NCI-H2081 treated with DMSO at 0.1 percent for 48 hours (cell line): ENCODE results near the gene EXO5.
A peak's percentile ranks its signal among the peaks of the same experiment; 100 is the strongest.
"Not testable (repeated sequence)": the region's sequence is repeated elsewhere in the genome, so short reads cannot be mapped to it uniquely, and the experiment has no call there.

Experiments used
- DNase-seq: peaks from one replicate; lab custom pipeline; 2025; lab: John Stamatoyannopoulos, UW

The EXO5 gene

GRCh38 chr1:40508375-40509341 lies at the start of gene EXO5:
Gene EXO5 (plus strand): TSS chr1:40508767. CDS start chr1:40514545, 5,778 bp downstream.
- peak; percentile 62 for DNase-seq

DNA sequence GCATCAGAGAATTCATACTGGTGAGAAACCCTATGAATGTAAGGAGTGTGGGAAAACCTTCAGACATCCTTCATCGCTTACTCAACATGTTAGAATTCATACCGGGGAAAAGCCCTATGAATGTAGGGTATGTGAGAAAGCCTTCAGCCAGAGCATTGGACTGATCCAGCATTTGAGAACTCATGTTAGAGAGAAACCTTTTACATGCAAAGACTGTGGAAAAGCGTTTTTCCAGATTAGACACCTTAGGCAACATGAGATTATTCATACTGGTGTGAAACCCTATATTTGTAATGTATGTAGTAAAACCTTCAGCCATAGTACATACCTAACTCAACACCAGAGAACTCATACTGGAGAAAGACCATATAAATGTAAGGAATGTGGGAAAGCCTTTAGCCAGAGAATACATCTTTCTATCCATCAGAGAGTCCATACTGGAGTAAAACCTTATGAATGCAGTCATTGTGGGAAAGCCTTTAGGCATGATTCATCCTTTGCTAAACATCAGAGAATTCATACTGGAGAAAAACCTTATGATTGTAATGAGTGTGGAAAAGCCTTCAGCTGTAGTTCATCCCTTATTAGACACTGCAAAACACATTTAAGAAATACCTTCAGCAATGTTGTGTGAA lies 45.5 kb upstream of the EXO5 start:
- no peak for DNase-seq

DNA sequence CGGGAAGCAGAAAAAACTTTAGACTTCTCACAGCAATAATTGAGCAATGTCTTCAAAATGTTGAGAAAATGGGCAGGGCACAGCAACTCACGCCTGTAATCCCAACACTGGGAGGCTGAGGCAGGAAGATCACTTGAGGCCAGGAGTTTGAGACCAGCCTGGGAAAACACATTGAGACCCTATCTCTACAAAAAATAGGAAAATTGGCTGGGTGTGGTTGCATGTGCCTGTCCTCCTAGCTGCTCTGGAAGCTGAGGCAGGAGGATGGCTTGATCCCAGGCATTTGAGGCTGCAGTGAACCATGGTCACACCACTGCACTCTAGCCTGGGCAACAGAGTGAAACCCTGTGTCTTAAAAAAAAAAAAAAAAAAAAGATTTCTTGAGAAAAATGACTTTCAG lies 39.2 kb upstream of the EXO5 start:
- no peak for DNase-seq

DNA sequence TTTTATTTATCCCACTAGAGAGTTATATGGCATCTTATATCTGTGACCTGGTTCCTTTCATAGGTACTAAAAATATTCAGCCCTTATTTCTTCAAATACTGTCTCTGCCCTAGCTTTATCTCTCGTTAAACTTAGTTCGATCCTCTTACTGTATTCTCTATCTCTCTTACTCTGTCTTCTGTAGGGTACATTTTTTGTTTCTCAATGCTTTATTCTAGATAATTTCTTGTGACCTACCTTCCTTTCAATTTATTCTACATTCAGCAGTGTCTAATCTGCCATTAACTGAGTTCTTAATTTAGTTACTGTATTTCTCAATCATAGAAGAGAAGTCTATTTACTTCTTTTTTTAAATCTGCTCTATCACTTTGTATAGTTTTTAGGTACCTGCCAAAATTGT lies 33.3 kb upstream of the EXO5 start:
- no peak for DNase-seq

DNA sequence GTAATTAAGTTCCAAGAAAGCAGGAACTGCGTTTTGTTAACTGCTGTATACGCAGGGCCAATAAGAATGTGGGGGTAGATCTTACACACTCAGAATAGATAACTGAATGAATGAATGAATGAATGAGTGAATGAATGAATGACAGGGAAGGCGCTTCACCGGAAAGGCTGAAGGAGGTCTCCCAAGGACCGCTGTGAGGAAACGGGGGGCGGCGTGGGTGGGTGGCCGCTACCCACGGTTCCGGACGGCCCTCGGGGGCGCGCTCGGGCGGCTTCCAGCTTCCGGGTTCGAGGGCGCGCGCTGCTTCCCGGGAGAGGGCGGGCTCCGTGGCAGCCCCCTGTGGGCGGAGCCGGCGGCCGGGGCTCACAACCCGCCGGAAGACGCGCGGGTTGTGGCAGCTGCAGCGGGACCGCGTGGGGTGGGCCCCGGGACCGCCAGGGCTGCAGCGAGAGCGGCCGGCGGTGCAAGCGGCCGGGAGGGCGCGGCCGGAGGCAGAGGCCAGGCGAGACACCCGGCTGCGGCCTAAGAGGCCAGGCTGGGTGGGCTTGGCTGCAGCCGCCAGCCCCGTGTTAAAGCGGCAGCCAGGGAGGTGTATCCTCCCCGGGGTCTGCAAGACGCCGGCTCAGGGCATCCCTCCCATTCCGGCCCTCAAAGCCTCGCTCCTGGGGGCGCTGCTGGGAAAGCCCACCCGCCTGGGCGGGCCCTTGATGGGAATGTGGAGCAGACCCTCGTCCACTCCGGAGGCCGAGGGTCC lies 31.5 kb upstream of the EXO5 start, which contains the start of gene ZFP69:
ZFP69 (plus strand) TSS at position 367 of the 754 bp plus-strand sequence. CDS start 2,072 bp downstream, outside the sequence.
- no peak for DNase-seq

DNA sequence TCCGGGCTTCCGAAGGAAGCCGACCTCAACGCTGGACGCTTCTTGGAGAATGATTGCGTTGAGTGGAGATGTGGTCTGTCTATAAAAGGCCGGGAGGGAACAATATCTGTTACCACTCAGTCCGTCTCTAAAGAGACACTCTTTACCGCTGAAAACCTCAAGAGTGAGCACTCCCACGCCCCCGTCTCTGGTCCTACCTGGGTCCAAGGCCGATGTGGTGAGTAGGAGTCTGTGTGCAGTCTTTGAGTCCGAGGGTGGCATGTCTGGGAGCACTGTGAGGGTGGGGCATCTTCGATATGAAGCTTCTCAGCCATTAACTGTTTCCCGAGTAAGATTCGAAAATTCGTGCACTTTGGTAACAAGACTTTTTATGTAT lies 30.9 kb upstream of the EXO5 start:
- DNase-seq: no peak

- no peak for DNase-seq
These were observed 30.3 kb upstream of the EXO5 start for GRCh38 chr1:40478276-40478675.

- no peak for DNase-seq
These were observed 29.4 kb upstream of the EXO5 start for GRCh38 chr1:40479156-40479555.

- no peak for DNase-seq
These were observed 13.2 kb upstream of the EXO5 start for GRCh38 chr1:40495315-40495903.

- DNase-seq: not testable (repeated sequence)
These were observed 5.9 kb upstream of the EXO5 start for GRCh38 chr1:40502651-40503050.

GRCh38 chr1:40507973-40508372 lies 594 bp upstream of the EXO5 start:
- DNase-seq: no peak

DNA sequence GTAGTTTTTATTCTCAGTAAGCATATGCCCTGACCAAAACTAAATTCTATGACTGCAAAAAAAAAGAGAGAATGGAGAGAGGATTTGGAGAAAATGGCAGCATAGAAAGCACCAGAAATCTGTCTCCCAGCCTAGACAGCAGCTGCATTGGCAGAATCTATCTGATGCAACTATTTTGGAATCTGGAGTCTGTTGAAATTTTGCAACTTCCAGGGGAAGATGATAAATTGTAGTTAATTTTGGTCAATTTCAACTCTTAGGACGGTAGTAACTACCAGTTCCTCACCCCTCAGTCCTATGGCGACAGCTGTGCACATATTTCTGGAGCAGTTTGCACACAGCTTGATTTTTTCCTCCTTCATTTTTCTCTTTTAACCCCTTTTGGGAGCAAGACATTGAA lies 10.9 kb downstream of the EXO5 start:
- no peak for DNase-seq

DNA sequence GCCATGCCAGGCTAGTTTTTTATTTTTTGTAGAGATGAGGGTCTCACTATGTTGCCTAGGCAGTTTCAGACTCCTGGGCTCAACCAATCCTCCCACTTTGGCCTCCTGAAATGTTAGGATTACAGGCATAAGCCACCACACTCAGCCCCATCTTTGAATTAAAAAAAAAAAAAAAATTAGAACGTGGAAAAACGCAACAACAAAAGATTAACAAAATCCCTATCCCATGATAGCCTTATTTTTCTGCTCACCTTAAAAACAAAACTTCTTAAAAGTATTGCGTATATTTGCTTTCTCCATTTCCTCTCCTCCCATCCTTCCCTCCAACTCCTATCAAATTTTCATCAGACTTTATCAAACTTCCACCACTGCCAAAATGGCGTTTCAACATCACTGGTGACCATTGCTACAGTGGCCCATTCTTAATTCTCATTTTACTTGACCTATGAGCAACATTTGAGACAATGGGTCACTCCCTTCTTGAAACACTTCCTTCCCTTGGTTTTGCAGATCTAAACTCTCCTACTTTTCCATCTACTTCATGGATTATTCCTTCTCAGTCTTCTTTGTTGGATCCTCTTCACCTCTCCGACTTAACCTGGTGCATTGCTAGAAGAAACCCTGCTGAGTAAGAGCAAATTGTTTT lies 22.3 kb downstream of the EXO5 start:
- no peak for DNase-seq

DNA sequence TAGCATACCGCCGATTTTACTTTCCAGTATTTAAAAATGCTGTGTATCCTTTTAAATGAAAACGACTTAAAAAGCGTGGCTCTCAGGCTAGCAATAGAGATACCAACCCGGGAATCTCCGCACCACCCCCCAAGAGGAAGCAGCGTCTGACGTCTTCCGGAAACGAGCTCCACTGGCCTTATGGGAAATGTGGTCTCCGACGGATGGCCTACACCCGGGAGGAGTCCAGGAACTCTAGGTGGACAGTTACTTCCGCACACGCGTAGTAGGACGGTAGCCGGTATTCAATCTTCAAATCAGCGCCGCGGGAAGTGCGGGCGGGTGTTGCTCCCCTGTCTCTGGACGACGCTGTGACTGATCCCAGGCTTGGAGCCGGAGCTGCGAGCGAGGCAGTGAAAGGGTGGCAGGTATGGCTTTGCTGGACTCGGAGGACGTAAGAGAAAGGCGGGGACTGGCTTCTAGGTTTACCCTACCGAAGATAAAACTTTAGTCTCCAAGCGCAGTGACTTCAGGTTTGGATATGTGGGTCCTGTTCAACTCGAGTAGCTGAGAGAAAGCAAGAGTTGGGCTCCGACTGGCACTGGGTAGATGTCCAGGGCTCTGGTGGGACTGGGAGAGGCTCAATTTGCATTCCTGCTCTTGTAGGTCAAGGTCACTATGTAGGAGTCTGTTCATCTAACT lies 23.0 kb downstream of the EXO5 start, which contains the start of gene ZNF684:
ZNF684 (plus strand) TSS at position 257 of the 681 bp plus-strand sequence. CDS start 1,530 bp downstream, outside the sequence.
- DNase-seq: peak; percentile 91

DNA sequence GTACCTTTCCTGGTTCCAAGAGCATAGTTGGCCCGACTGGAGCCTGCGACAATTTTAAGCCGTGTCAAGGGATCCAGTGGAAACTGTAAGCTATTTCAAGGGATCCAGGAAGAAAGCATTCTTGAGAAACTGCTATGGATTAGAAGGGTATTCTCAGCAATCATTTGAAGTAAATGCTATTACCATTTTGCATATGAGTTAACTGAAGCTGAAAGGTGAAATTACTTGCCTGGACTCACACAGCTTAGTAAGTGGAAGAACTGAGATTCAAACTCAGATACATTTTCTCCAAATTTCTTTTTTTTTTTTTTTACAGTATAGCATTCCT lies 23.5 kb downstream of the EXO5 start:
- no peak for DNase-seq

DNA sequence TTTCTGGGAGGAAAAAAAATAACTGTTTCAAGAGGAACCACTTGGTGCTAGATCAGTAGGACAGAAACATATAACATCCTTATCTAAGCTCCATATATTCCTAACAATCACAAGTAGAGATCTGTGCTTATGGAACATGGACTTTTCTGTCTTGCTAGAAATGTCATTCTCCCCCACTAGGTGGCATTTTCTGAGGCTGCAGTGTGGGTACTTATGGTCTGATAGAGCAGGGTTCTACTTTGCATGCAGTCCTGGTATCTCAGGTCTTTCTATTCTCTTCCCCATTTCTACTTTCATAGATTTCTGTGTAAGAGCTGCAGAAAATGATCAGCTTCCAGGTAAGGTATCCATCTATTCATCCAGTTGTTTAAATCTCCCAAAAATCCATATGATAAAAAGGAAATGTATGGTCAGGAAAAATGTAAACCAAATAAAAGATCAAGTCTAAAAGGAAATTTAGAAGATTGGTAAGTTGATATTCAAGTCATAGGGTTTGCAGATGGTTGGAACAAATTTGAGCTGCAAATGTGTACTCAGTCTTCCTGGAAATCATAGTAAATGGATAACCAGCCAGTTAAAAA lies 24.4 kb downstream of the EXO5 start:
- DNase-seq: peak; percentile 17

DNA sequence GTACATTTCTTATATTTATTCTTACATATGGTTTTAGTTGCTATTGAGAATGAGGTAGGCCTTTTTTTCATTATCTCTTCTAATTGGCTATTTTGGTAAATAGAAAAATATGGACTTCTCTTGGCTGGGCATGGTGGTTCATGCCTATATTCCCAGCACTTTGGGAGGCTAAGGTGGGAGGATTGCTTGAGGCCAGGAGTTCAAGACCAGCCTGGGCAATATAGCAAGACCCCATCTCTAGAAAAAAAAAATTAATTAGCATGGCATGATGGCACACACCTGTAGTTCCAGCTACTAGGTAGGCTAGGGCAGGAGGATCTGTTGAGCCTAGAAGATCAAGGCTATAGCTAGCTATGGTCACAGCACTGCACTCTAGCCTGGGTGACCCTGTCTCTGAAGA lies 26.0 kb downstream of the EXO5 start:
- no peak for DNase-seq

DNA sequence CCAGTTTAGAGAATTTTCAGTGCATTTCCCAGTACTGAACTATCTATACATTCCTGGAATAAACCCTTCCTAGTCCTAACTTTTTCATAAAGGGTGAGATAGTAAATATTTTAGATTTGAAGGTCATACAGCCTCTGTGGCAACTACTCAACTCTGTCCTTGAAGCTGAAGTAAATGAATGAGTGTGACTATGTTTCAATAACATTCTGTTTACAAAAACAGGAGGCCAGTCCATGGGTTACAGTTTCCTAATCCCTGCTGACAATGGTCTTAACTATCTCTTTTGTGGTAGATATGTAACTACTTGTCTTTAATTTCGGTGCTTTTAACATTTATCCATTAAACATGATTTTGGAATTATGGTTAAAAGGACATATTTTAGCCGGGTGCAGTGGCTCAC lies 27.2 kb downstream of the EXO5 start:
- no peak for DNase-seq

DNA sequence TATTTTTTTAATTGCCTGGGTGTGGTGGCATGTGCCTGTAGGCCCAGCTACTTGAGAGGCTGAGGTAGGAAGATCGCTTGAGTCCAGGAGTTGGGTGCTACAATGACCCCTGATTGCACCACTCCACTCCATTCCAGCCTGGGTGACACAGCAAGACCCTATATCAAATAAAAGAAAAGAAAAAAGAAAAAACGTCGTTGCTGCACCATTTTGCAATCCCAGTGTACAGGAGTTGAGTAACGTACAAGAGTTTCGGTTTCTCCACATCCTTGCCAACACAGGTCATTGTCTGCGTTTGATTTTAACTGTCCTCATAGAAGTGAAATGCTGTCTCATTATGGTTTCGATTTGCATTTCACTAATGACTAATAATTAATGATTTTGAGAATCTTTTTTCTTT lies 30.8 kb downstream of the EXO5 start:
- DNase-seq: no peak

DNA sequence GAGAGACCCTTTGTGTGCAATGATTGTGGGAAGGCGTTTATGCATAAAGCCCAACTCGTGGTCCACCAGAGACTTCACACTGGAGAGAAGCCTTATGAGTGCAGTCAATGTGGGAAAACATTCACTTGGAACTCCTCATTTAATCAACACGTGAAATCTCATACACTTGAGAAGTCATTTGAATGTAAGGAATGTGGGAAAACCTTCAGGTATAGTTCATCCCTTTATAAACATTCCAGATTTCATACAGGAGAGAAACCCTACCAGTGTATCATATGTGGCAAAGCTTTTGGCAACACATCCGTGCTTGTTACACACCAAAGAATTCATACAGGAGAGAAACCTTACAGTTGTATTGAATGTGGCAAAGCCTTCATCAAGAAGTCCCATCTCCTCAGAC lies 38.4 kb downstream of the EXO5 start:
- DNase-seq: no peak

DNA sequence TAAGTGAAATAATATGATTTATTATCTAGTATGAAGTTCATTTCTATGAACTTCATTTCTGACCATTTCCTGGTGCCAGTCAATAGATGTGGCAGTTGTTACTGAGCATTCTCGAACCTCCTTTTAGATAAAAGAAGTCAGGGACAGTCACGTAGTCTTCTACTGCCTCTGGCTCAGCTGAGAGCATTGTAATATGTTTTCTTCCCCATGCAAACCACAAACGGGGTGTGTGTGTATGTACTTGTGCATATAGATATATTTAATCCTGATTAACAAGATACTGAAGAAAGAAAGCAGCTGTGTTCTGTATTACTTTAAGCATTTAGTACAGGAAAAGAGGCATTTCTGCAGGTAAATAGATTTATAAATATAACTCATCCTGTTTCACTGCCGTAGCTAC lies 44.5 kb downstream of the EXO5 start:
- no peak for DNase-seq
